ENCODE results near the gene WWOX.

WWOX gene

GRCh38 chr16:78929841-78930240, 830.4 kb downstream of the WWOX start:
- Mint-ChIP-seq H3K4me1 (peaks cover 5% of the 10 kb centered on the region), H3K9me3 (no peaks in the 10 kb centered on the region), H3K36me3 (ENCODE audit: insufficient read depth) (no peaks in the 10 kb centered on the region), H3K4me3 (no peak overlapping the region), H3K27me3 (no peaks in the 10 kb centered on the region), H3K27ac (ENCODE audit: low read depth) (no peak overlapping the region)
- ATAC-seq (replicated peaks; ENCODE audit: extremely low read depth, poor library complexity, severe bottlenecking), result no peak
- no peak for DNase-seq (ENCODE audit: low spot score in 2 of 2)

GRCh38 chr16:78930561-78930960, 831.1 kb downstream of the WWOX start:
- no peak overlapping the region for H3K27ac Mint-ChIP-seq (ENCODE audit: low read depth)
- no peaks in the 10 kb centered on the region for H3K36me3 Mint-ChIP-seq (ENCODE audit: insufficient read depth)
- H3K27me3 Mint-ChIP-seq, result no peaks in the 10 kb centered on the region
- ATAC-seq (replicated peaks; ENCODE audit: extremely low read depth, poor library complexity, severe bottlenecking), result no peak
- no peaks in the 10 kb centered on the region for H3K9me3 Mint-ChIP-seq
- H3K4me1 Mint-ChIP-seq, result no peaks in the 10 kb centered on the region
- DNase-seq (ENCODE audit: low spot score in 2 of 2), result no peak
- H3K4me3 Mint-ChIP-seq, result no peak overlapping the region

GRCh38 chr16:78931267-78931666, 831.8 kb downstream of the WWOX start:
- Mint-ChIP-seq H3K27me3 (no peaks in the 10 kb centered on the region), H3K4me1 (no peaks in the 10 kb centered on the region), H3K36me3 (ENCODE audit: insufficient read depth) (no peaks in the 10 kb centered on the region), H3K4me3 (no peak overlapping the region), H3K27ac (ENCODE audit: low read depth) (no peak overlapping the region), H3K9me3 (no peaks in the 10 kb centered on the region)
- DNase-seq (ENCODE audit: low spot score in 2 of 2) (no peak), ATAC-seq (replicated peaks; ENCODE audit: extremely low read depth, poor library complexity, severe bottlenecking) (no peak)

- no peaks in the 10 kb centered on the region for H3K4me1 Mint-ChIP-seq
- no peaks in the 10 kb centered on the region for H3K36me3 Mint-ChIP-seq (ENCODE audit: insufficient read depth)
- DNase-seq (ENCODE audit: low spot score in 2 of 2) (no peak), ATAC-seq (replicated peaks; ENCODE audit: extremely low read depth, poor library complexity, severe bottlenecking) (no peak)
- no peak overlapping the region for H3K27ac Mint-ChIP-seq (ENCODE audit: low read depth)
- no peak overlapping the region for H3K4me3 Mint-ChIP-seq
- no peaks in the 10 kb centered on the region for H3K9me3 Mint-ChIP-seq
- H3K27me3 Mint-ChIP-seq, result no peaks in the 10 kb centered on the region
These were observed 832.2 kb downstream of the WWOX start for GRCh38 chr16:78931678-78932077.

- H3K4me3 Mint-ChIP-seq, result no peak overlapping the region
- no peak for DNase-seq (ENCODE audit: low spot score in 2 of 2)
- H3K4me1 Mint-ChIP-seq, result no peaks in the 10 kb centered on the region
- no peak overlapping the region for H3K27ac Mint-ChIP-seq (ENCODE audit: low read depth)
- no peaks in the 10 kb centered on the region for H3K36me3 Mint-ChIP-seq (ENCODE audit: insufficient read depth)
- H3K9me3 Mint-ChIP-seq, result no peaks in the 10 kb centered on the region
- H3K27me3 Mint-ChIP-seq, result no peaks in the 10 kb centered on the region
- ATAC-seq (replicated peaks; ENCODE audit: extremely low read depth, poor library complexity, severe bottlenecking), result no peak
These were observed 833.0 kb downstream of the WWOX start for GRCh38 chr16:78932355-78932943.

GRCh38 chr16:78936060-78936459, 836.6 kb downstream of the WWOX start:
- Mint-ChIP-seq H3K36me3 (ENCODE audit: insufficient read depth) (no peaks in the 10 kb centered on the region), H3K9me3 (no peaks in the 10 kb centered on the region), H3K27ac (ENCODE audit: low read depth) (no peak overlapping the region), H3K27me3 (no peaks in the 10 kb centered on the region), H3K4me1 (no peaks in the 10 kb centered on the region), H3K4me3 (no peak overlapping the region)
- DNase-seq (ENCODE audit: low spot score in 2 of 2) (no peak), ATAC-seq (replicated peaks; ENCODE audit: extremely low read depth, poor library complexity, severe bottlenecking) (no peak)

GRCh38 chr16:78939597-78939996, 840.1 kb downstream of the WWOX start:
- Mint-ChIP-seq H3K4me1 (no peaks in the 10 kb centered on the region), H3K36me3 (ENCODE audit: insufficient read depth) (no peaks in the 10 kb centered on the region), H3K9me3 (no peaks in the 10 kb centered on the region), H3K27ac (ENCODE audit: low read depth) (no peak overlapping the region), H3K27me3 (no peaks in the 10 kb centered on the region), H3K4me3 (no peak overlapping the region)
- ATAC-seq (replicated peaks; ENCODE audit: extremely low read depth, poor library complexity, severe bottlenecking), result no peak
- no peak for DNase-seq (ENCODE audit: low spot score in 2 of 2)

- ATAC-seq (replicated peaks; ENCODE audit: extremely low read depth, poor library complexity, severe bottlenecking) (no peak), DNase-seq (ENCODE audit: low spot score in 2 of 2) (no peak)
- no peaks in the 10 kb centered on the region for H3K9me3 Mint-ChIP-seq
- no peak overlapping the region for H3K4me3 Mint-ChIP-seq
- H3K27ac Mint-ChIP-seq (ENCODE audit: low read depth), result no peak overlapping the region
- no peaks in the 10 kb centered on the region for H3K4me1 Mint-ChIP-seq
- H3K36me3 Mint-ChIP-seq (ENCODE audit: insufficient read depth), result no peaks in the 10 kb centered on the region
- no peaks in the 10 kb centered on the region for H3K27me3 Mint-ChIP-seq
These were observed 843.3 kb downstream of the WWOX start for GRCh38 chr16:78942625-78943245.

GRCh38 chr16:78945336-78945735, 845.9 kb downstream of the WWOX start:
- H3K4me3 Mint-ChIP-seq, result no peak overlapping the region
- DNase-seq (ENCODE audit: low spot score in 2 of 2), result no peak
- no peak for ATAC-seq (replicated peaks; ENCODE audit: extremely low read depth, poor library complexity, severe bottlenecking)
- no peaks in the 10 kb centered on the region for H3K9me3 Mint-ChIP-seq
- no peaks in the 10 kb centered on the region for H3K27me3 Mint-ChIP-seq
- no peaks in the 10 kb centered on the region for H3K4me1 Mint-ChIP-seq
- no peaks in the 10 kb centered on the region for H3K36me3 Mint-ChIP-seq (ENCODE audit: insufficient read depth)
- no peak overlapping the region for H3K27ac Mint-ChIP-seq (ENCODE audit: low read depth)

GRCh38 chr16:78946556-78946955, 847.1 kb downstream of the WWOX start:
- DNase-seq (ENCODE audit: low spot score in 2 of 2), result no peak
- Mint-ChIP-seq H3K27me3 (no peaks in the 10 kb centered on the region), H3K36me3 (ENCODE audit: insufficient read depth) (no peaks in the 10 kb centered on the region), H3K9me3 (no peaks in the 10 kb centered on the region), H3K27ac (ENCODE audit: low read depth) (no peak overlapping the region), H3K4me3 (no peak overlapping the region), H3K4me1 (no peaks in the 10 kb centered on the region)
- ATAC-seq (replicated peaks; ENCODE audit: extremely low read depth, poor library complexity, severe bottlenecking), result no peak

GRCh38 chr16:78950768-78951167, 851.3 kb downstream of the WWOX start:
- Mint-ChIP-seq H3K36me3 (ENCODE audit: insufficient read depth) (no peaks in the 10 kb centered on the region), H3K4me1 (no peaks in the 10 kb centered on the region), H3K4me3 (no peak overlapping the region), H3K27ac (ENCODE audit: low read depth) (no peak overlapping the region), H3K9me3 (no peaks in the 10 kb centered on the region), H3K27me3 (no peaks in the 10 kb centered on the region)
- DNase-seq (ENCODE audit: low spot score in 2 of 2), result no peak
- no peak for ATAC-seq (replicated peaks; ENCODE audit: extremely low read depth, poor library complexity, severe bottlenecking)

- ATAC-seq (replicated peaks; ENCODE audit: extremely low read depth, poor library complexity, severe bottlenecking), result no peak
These were observed 853.2 kb downstream of the WWOX start for GRCh38 chr16:78952630-78953029.

GRCh38 chr16:78953526-78953925, 854.1 kb downstream of the WWOX start:
- no peaks in the 10 kb centered on the region for H3K9me3 Mint-ChIP-seq
- no peak overlapping the region for H3K27ac Mint-ChIP-seq (ENCODE audit: low read depth)
- DNase-seq (ENCODE audit: low spot score in 2 of 2) (no peak), ATAC-seq (replicated peaks; ENCODE audit: extremely low read depth, poor library complexity, severe bottlenecking) (no peak)
- H3K27me3 Mint-ChIP-seq, result no peaks in the 10 kb centered on the region
- no peaks in the 10 kb centered on the region for H3K36me3 Mint-ChIP-seq (ENCODE audit: insufficient read depth)
- no peaks in the 10 kb centered on the region for H3K4me1 Mint-ChIP-seq
- H3K4me3 Mint-ChIP-seq, result no peak overlapping the region

More at GRCh38 chr16:78952630-78953029, 853.2 kb downstream of the WWOX start:
- Mint-ChIP-seq H3K4me1 (no peaks in the 10 kb centered on the region), H3K27ac (ENCODE audit: low read depth) (no peak overlapping the region), H3K36me3 (ENCODE audit: insufficient read depth) (no peaks in the 10 kb centered on the region), H3K9me3 (no peaks in the 10 kb centered on the region), H3K4me3 (no peak overlapping the region), H3K27me3 (no peaks in the 10 kb centered on the region)
- no peak for DNase-seq (ENCODE audit: low spot score in 2 of 2)

Data from central memory CD8-positive, alpha-beta T cell (primary cell).